Neural progenitor cell (in vitro differentiated cells): ENCODE data around the gene SLC9A3.

Experiments
- EZH2 ChIP-seq: fragments of 200-600 bp; sonication (generic); IDR thresholded peaks from 2 replicates; pipeline ENCODE4 v1.6.1; 2017; ENCODE audit warnings: antibody characterized with exemption, mild to moderate bottlenecking, moderate library complexity
- TF ChIP-seq, protein P1 (sequence below): fragments of 200-600 bp; sonication (generic); IDR thresholded peaks from 2 replicates; pipeline ENCODE4 v1.5.1; 2017; ENCODE audit warnings: antibody characterized with exemption, mild to moderate bottlenecking

DNA sequence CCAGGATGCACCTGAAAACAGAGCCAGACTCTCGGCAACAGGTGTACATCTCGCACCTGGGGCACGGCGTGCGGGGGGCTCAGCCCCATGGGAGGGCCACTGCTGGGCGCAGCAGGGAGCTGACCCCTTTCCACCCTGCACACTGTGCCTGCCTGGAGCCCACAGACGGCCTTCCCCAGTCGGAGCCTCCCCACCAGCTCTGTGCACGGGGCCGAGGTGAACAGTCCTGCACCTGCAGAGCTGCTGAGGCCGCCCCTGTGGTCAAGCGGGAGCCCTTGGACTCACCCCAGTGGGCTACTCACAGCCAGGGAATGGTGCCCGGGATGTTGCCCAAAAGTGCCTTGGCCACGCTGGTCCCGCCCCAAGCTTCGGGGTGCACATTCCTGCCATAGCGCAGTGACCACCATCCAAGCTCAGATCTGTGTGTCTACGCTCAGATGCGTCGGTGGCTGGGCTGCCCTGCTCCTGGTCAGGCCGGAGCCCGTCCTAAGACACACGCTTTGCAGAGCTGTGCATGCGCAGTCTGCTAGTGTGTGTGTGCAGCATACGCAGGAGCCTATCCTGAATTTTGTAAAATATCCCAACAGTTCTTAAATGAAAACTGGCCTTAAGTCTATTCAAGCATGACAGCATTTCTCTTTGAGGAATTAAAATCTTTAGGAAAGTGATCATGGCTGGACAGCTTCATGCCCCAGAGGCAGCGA is 89.7 kb downstream of the SLC9A3 start:
- no peak for TF ChIP-seq EZH2
- TF ChIP-seq, protein P1, sequence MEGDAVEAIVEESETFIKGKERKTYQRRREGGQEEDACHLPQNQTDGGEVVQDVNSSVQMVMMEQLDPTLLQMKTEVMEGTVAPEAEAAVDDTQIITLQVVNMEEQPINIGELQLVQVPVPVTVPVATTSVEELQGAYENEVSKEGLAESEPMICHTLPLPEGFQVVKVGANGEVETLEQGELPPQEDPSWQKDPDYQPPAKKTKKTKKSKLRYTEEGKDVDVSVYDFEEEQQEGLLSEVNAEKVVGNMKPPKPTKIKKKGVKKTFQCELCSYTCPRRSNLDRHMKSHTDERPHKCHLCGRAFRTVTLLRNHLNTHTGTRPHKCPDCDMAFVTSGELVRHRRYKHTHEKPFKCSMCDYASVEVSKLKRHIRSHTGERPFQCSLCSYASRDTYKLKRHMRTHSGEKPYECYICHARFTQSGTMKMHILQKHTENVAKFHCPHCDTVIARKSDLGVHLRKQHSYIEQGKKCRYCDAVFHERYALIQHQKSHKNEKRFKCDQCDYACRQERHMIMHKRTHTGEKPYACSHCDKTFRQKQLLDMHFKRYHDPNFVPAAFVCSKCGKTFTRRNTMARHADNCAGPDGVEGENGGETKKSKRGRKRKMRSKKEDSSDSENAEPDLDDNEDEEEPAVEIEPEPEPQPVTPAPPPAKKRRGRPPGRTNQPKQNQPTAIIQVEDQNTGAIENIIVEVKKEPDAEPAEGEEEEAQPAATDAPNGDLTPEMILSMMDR = no peak
